AG04449 (cell line): ENCODE results near the gene ZMYND10.

Experiments used
- CTCF ChIA-PET: fragments of 350-600 bp; formaldehyde crosslinking; extraction: SDS; loops from one replicate; lab custom pipeline; 2021; ENCODE audit warnings: antibody characterized with exemption; lab: Yijun Ruan, JAX
- POLR2A ChIA-PET: fragments of 400-600, 350-600 bp; formaldehyde crosslinking; extraction: SDS; loops from one replicate; lab custom pipeline; 2020; ENCODE audit warnings: antibody characterized with exemption, inconsistent platforms; lab: Yijun Ruan, JAX
- DNase-seq: peaks from one replicate; pipeline ENCODE4 v3.0.0-alpha.2; 2010; ENCODE audit warnings: low read depth, low spot score
- H3K4me3 ChIP-seq: 2 replicates; pipeline ENCODE4 v1.5.1; 2011; ENCODE audit warnings: low read depth, mild to moderate bottlenecking, control low read depth, low read length
- TF ChIP-seq, protein P1 (sequence below): IDR thresholded peaks from one replicate; pipeline ENCODE4 v1.5.1; 2011; ENCODE audit warnings: mild to moderate bottlenecking, moderate library complexity, low read length, control low read depth, inconsistent platforms; ENCODE audit not compliant: insufficient read depth; ENCODE audit errors: missing control alignments

ZMYND10 gene

DNA sequence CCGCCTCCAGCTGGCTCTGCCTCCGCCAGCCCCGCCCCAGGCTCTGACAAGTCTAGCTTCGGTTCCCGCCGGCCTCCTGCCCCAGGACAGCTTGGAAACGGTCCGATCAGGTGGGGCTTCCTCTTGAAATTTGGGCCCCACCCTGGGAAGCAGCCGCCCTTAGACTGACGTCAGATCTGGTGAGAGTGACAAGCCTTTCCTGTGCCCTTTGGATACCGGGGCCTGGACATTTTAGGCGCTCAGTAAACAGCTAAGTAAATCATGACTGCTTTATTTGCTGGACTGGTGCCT is 45.9 kb downstream of the ZMYND10 start:
- DNase-seq, result no peak
- POLR2A ChIA-PET, result interaction anchor here (0.5 to 1.6 kb wide), 5 partner anchors 11 to 53 kb away, joined by 3 to 6 read pairs (median 5); no protein-coding TSS in a partner anchor
- TF ChIP-seq, protein P1, sequence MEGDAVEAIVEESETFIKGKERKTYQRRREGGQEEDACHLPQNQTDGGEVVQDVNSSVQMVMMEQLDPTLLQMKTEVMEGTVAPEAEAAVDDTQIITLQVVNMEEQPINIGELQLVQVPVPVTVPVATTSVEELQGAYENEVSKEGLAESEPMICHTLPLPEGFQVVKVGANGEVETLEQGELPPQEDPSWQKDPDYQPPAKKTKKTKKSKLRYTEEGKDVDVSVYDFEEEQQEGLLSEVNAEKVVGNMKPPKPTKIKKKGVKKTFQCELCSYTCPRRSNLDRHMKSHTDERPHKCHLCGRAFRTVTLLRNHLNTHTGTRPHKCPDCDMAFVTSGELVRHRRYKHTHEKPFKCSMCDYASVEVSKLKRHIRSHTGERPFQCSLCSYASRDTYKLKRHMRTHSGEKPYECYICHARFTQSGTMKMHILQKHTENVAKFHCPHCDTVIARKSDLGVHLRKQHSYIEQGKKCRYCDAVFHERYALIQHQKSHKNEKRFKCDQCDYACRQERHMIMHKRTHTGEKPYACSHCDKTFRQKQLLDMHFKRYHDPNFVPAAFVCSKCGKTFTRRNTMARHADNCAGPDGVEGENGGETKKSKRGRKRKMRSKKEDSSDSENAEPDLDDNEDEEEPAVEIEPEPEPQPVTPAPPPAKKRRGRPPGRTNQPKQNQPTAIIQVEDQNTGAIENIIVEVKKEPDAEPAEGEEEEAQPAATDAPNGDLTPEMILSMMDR, result no peak
- CTCF ChIA-PET, result interaction anchor here (1.0 to 3.5 kb wide), 13 partner anchors 10 to 177 kb away, joined by 3 to 12 read pairs (median 6); partner anchors contain the start of gene HYAL2
- H3K4me3 ChIP-seq, result peak overlapping the region; percentile 62

DNA sequence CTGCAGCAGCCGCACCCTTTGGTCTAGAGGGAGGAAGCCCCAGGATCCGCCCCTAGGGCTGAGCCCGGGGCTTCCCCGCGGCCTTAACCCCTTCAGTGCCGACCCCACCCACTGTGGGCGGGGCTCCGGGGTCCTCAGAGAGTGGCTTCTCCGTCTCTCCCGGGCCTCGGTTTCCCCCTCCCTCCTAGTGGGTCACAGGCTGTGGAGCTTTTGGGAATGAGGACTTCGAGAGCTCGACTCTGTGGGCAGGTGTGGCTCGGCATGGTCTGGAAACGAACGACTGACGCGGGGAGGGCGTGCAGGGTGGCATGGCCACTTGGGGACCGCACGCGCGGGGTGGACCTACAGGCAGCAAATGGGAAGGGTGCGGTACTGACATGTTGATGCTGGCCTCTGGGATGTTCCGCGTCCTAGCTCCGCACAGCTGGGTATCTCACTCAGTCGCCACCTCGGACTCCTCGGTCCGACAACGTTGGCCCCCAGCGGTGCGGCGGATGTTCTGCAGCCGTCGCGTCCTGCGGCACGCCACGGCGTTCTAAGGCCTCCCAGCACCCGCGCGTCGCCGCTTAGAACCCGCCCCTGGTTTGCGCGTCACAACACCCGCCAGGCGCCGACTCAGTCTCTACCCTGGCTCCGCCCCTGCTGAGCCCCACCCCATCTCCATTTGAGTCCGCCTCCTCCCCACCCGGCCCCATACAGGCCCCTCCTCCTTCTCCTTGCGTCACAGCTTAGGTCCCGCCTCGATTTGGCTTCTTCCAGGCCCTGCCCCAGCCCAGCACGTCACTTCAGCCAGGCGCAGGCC is 46.5 kb downstream of the ZMYND10 start, which contains the start of the genes HYAL3 and NAA80:
HYAL3 (minus strand) TSS at position 570 of the 802 bp plus-strand sequence. CDS start 3,803 bp downstream, outside the sequence.
NAA80 (minus strand) TSS at position 570 of the 802 bp plus-strand sequence. CDS start 1,942 bp downstream, outside the sequence.
- ChIA-PET POLR2A (interaction anchor here (0.5 to 1.6 kb wide), 6 partner anchors 11 to 268 kb away, joined by 3 to 6 read pairs (median 4); partner anchors contain the start of gene C3orf18), CTCF (interaction anchor here (1.0 to 3.5 kb wide), 16 partner anchors 10 to 177 kb away, joined by 3 to 12 read pairs (median 5); partner anchors contain the start of gene HYAL2)
- TF ChIP-seq, protein P1, result peak; percentile 44

DNA sequence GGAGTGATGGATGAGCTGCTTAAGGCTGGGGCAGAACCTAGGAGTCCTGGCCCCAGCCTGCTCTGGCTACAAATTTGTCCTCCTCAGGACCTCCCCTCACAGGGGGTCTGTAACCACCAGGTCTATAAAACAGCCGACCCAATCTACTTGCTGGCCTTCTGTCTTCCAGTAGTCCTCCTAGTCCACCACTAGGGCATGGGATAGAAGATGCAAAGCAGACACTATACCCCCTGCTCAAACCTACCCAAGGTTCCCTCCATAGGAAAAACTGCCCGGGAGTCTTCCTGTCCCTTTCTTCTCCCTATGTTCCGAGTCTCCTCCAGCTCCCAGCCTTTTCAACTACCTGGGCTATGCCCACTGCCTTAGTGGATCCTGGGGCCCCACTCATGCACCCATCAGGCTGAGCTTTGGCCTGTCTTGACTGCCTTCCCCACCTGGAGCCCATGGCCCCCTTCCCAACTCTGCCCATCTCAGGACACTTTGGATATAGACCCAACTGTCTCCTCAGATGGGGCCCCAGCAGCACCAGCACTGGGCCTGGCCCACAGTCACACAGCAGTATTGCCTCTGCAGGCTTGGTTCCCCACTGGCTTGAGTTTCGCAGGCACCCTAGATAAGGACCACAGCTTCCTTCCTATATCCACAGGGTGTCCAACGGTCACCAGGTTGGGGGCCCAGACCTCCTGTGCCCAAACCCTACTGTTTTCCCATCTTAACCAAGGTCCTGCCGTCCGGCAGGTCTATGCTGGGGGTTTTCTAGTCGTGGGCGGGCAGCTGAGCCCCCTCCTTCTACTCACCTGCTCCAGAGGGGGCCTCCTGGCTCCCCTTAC is 47.4 kb downstream of the ZMYND10 start:
- TF ChIP-seq, protein P1, result peak; percentile 11
- H3K4me3 ChIP-seq, result peak overlapping the region; percentile 96
- no peak for DNase-seq
- POLR2A ChIA-PET, result no interaction called here
- CTCF ChIA-PET, result interaction anchor here (1.1 to 3.5 kb wide), 10 partner anchors 9 to 176 kb away, joined by 3 to 12 read pairs (median 6); partner anchors contain the start of gene HYAL2

More for the DNA sequence above, 46.5 kb downstream of the ZMYND10 start, which contains the start of the genes HYAL3 and NAA80:
- peak; percentile 97 for DNase-seq
- peak within 1 kb of the TSS; percentile 96 for H3K4me3 ChIP-seq

DNA sequence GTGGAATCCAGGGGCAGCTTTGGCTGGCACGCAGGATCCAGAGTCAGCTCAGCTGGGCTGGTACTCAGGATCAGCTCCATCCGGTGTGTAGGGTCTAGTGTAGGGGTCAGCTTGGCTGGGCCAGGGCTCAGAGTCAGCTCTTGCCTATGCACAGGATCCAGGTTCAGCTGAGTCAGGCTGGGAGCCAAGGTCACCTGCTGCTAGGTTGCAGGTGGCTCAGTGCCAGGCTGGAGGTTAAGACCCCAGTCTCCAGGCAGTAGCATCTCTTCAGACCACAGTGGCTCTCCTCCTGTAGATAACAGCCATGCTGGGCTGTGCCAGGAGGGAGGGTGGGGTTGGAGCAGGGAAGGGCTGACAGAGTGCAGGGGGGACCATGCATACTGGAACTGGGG is 48.2 kb downstream of the ZMYND10 start:
- CTCF ChIA-PET, result interaction anchor here (1.0 to 3.5 kb wide), 5 partner anchors 8 to 103 kb away, joined by 3 to 12 read pairs (median 8); no protein-coding TSS in a partner anchor
- TF ChIP-seq, protein P1, result no peak
- POLR2A ChIA-PET, result no interaction called here
- no peak overlapping the region for H3K4me3 ChIP-seq
- DNase-seq, result no peak

DNA sequence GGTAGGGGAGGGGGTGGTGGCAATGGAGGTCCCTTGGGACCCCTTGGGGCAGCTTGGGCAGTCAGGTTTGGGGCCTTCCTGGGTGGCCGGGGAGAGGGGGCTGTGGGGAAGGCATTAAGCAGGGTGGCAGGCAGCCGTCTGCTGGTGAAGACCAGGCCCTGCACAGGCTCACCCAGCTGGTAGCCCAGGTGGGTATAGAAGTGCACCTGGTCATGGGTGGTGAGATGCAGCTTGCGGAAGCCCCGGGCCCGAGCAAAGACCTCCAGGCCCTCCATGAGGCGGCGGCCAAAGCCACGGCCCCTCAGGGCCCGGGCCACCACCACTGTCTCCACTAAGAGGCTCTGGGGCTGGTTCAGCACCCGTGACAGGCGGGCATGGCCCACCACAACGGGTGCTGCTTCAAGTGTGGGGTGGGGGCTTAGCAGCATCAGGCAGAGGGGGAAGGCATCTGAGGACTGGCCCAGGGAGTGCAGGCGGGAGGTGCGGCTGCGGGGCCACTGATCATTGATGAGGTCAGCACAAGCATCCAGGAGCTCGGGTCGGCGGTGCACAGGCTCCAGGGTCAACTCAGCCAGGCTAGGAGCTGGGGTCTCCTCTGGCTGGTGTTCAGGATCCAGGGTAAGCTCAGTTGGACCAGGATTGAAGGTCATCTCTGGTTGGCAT is 48.7 kb downstream of the ZMYND10 start:
- TF ChIP-seq, protein P1, result no peak
- ChIA-PET POLR2A (no interaction called here), CTCF (interaction anchor here (1.0 to 3.5 kb wide), 3 partner anchors 18 to 51 kb away, joined by 3 to 12 read pairs (median 4); no protein-coding TSS in a partner anchor)
- H3K4me3 ChIP-seq, result no peak overlapping the region
- DNase-seq, result no peak
